ENCODE results near the gene OR10Z1.

GRCh38 chr1:158638146-158638545 lies 33.1 kb downstream of the OR10Z1 start:
- no peak for TF ChIP-seq CTCF (IDR thresholded peaks at IDR 0.05)
- no peak for TF ChIP-seq USF2 (IDR thresholded peaks at IDR 0.05)
- TF ChIP-seq CEBPB (IDR thresholded peaks at IDR 0.05) = no peak
- no peak for TF ChIP-seq MYC (IDR thresholded peaks at IDR 0.05; ENCODE audit: borderline replicate concordance, low read length)
- TF ChIP-seq SMC3 (IDR thresholded peaks at IDR 0.05) = no peak
- TF ChIP-seq SREBF2 (IDR thresholded peaks at IDR 0.05) = no peak
- no peak for TF ChIP-seq JUN (IDR thresholded peaks at IDR 0.05)
- no peak for TF ChIP-seq BHLHE40 (IDR thresholded peaks at IDR 0.05; ENCODE audit: low read depth, low read length)
- no peak for TF ChIP-seq HOXA7 (CRISPR knock-in tag; IDR thresholded peaks at IDR 0.05)
- no peak for TF ChIP-seq ZNF302 (CRISPR knock-in tag; IDR thresholded peaks at IDR 0.05)
- TF ChIP-seq ESRRA (IDR thresholded peaks at IDR 0.05; ENCODE audit: borderline replicate concordance, low read length) = no peak
